Measurements from ENCODE around the gene PRDM13.

- TF ChIP-seq CTCF (IDR thresholded peaks at IDR 0.05; ENCODE audit: low read depth, low read length, missing input control) = no peak
- TF ChIP-seq ATF3 (IDR thresholded peaks at IDR 0.05) = no peak
Measured at GRCh38 chr6:99637629-99638028, 31.0 kb downstream of the PRDM13 start.

Measured in liver (tissue), 3 donors.